Measurements from ENCODE around the gene PRUNE1.

PRUNE1 gene

GRCh38 chr1:150979092-150980056, 28.9 kb upstream of the PRUNE1 start:
- DNase-seq: peak; percentile 81

- no peak for DNase-seq
Observed at GRCh38 chr1:150981177-150981804, 27.0 kb upstream of the PRUNE1 start.

GRCh38 chr1:150981805-150982712, 26.2 kb upstream of the PRUNE1 start, which contains the start of gene ANXA9:
ANXA9 (plus strand) TSS chr1:150982292; CDS start chr1:150983106, 814 bp downstream.
- DNase-seq: no peak

- DNase-seq: no peak
Observed at GRCh38 chr1:150985179-150985825, 22.9 kb upstream of the PRUNE1 start.

GRCh38 chr1:150987924-150988323, 20.3 kb upstream of the PRUNE1 start:
- no peak for DNase-seq

GRCh38 chr1:150992626-150993025, 15.6 kb upstream of the PRUNE1 start:
- no peak for DNase-seq

GRCh38 chr1:150994248-150994647, 14.0 kb upstream of the PRUNE1 start:
- DNase-seq: no peak

- no peak for DNase-seq
Observed at GRCh38 chr1:150995460-150995859, 12.8 kb upstream of the PRUNE1 start.

GRCh38 chr1:150995896-150996295, 12.4 kb upstream of the PRUNE1 start:
- DNase-seq: no peak

GRCh38 chr1:150997126-150997872, 10.9 kb upstream of the PRUNE1 start:
- no peak for DNase-seq

- DNase-seq: no peak
Observed at GRCh38 chr1:150997949-150998348, 10.3 kb upstream of the PRUNE1 start.

GRCh38 chr1:150999051-150999674, 9.1 kb upstream of the PRUNE1 start:
- peak in 1 of 2 experiments; percentile 19 for DNase-seq

GRCh38 chr1:150999926-151000325, 8.3 kb upstream of the PRUNE1 start:
- no peak for DNase-seq

- no peak for DNase-seq
Observed at GRCh38 chr1:151000408-151000807, 7.8 kb upstream of the PRUNE1 start.

GRCh38 chr1:151001602-151002001, 6.6 kb upstream of the PRUNE1 start:
- no peak for DNase-seq

GRCh38 chr1:151002051-151002450, 6.2 kb upstream of the PRUNE1 start:
- no peak for DNase-seq

- DNase-seq: no peak
Observed at GRCh38 chr1:151002611-151003010, 5.6 kb upstream of the PRUNE1 start.

- DNase-seq: no peak
Observed at GRCh38 chr1:151003180-151003579, 5.1 kb upstream of the PRUNE1 start.

- DNase-seq: no peak
Observed at GRCh38 chr1:151005729-151006319, 2.4 kb upstream of the PRUNE1 start.

- no peak for DNase-seq
Observed at GRCh38 chr1:151006327-151007052, 1.8 kb upstream of the PRUNE1 start, which contains the start of gene MINDY1. MINDY1 (minus strand) TSS chr1:151006902; CDS start chr1:151002617, 4,285 bp downstream.
